H9 (cell line): ENCODE data around the gene POMT2. TPM values are rescaled to one million over a fixed set of nuclear protein-coding genes. Genes with fewer than 3 reads are reported as not detected.

Source experiments
- DNase-seq: peaks from one replicate; pipeline ENCODE4 v3.0.0-alpha.2; 2017
- H2AFZ ChIP-seq: one replicate; pipeline ENCODE4 v1.6.1; 2013; ENCODE audit warnings: mild to moderate bottlenecking, low read length, control low read depth, moderate library complexity
- H2AK5ac ChIP-seq: 2 replicates; pipeline ENCODE4 v1.6.1; 2013; ENCODE audit warnings: low read length, control low read depth, mixed read lengths; ENCODE audit not compliant: insufficient read length
- H2BK120ac ChIP-seq: one replicate; pipeline ENCODE4 v1.6.1; 2013; ENCODE audit warnings: low read depth, mild to moderate bottlenecking, low read length, control low read depth, inconsistent platforms; ENCODE audit not compliant: poor library complexity, severe bottlenecking
- H2BK12ac ChIP-seq: 2 replicates; pipeline ENCODE4 v1.6.1; 2013; ENCODE audit warnings: low read length, control low read depth, mixed read lengths, low read depth; ENCODE audit not compliant: insufficient read length
- H2BK15ac ChIP-seq: 2 replicates; pipeline ENCODE4 v1.6.1; 2013; ENCODE audit warnings: low read depth, low read length, control low read depth
- H2BK20ac ChIP-seq: one replicate; pipeline ENCODE4 v1.6.1; 2013; ENCODE audit warnings: low read depth, mild to moderate bottlenecking, low read length, control low read depth, inconsistent platforms; ENCODE audit not compliant: poor library complexity, severe bottlenecking
- H2BK5ac ChIP-seq: 2 replicates; pipeline ENCODE4 v1.6.1; 2013; ENCODE audit warnings: low read length, control low read depth, mixed read lengths; ENCODE audit not compliant: insufficient read length
- H3K14ac ChIP-seq: 2 replicates; pipeline ENCODE4 v1.6.1; 2013; ENCODE audit warnings: low read length, control low read depth; ENCODE audit not compliant: insufficient read depth
- H3K18ac ChIP-seq: 2 replicates; pipeline ENCODE4 v1.6.1; 2013; ENCODE audit warnings: low read depth, mild to moderate bottlenecking, mixed read lengths, low read length, control low read depth; ENCODE audit not compliant: insufficient read length
- H3K23ac ChIP-seq: 2 replicates; pipeline ENCODE4 v1.6.1; 2013; ENCODE audit warnings: low read length, control low read depth, mixed read lengths, low read depth; ENCODE audit not compliant: insufficient read length
- H3K23me2 ChIP-seq: 2 replicates; pipeline ENCODE4 v1.6.1; 2013; ENCODE audit warnings: low read depth, mild to moderate bottlenecking, mixed read lengths, low read length, control low read depth; ENCODE audit not compliant: insufficient read length, poor library complexity, severe bottlenecking
- H3K27ac ChIP-seq: 2 replicates; pipeline ENCODE4 v1.5.1; 2013; ENCODE audit warnings: low read length, control low read depth, mixed read lengths, low read depth; ENCODE audit not compliant: insufficient read length
- H3K27me3 ChIP-seq: 2 replicates; pipeline ENCODE4 v1.6.1; 2013; ENCODE audit warnings: low read length, control low read depth, inconsistent platforms; ENCODE audit not compliant: insufficient read depth
- H3K4ac ChIP-seq: 2 replicates; pipeline ENCODE4 v1.6.1; 2013; ENCODE audit warnings: low read depth, mild to moderate bottlenecking, control low read depth, inconsistent platforms, low read length, moderate library complexity
- H3K4me1 ChIP-seq: 2 replicates; pipeline ENCODE4 v1.6.1; 2013; ENCODE audit warnings: low read length, control low read depth, inconsistent platforms; ENCODE audit not compliant: insufficient read depth
- H3K4me2 ChIP-seq: 2 replicates; pipeline ENCODE4 v1.6.1; 2013; ENCODE audit warnings: low read length, control low read depth, mixed read lengths; ENCODE audit not compliant: insufficient read length, insufficient read depth
- H3K56ac ChIP-seq: 2 replicates; pipeline ENCODE4 v1.6.1; 2013; ENCODE audit warnings: low read depth, mild to moderate bottlenecking, mixed read lengths, low read length, control low read depth; ENCODE audit not compliant: insufficient read length
- H3K79me1 ChIP-seq: 2 replicates; pipeline ENCODE4 v1.6.1; 2013; ENCODE audit warnings: low read depth, mild to moderate bottlenecking, moderate library complexity, low read length, control low read depth, inconsistent platforms; ENCODE audit not compliant: insufficient read depth, poor library complexity, severe bottlenecking
- H3K79me2 ChIP-seq: 2 replicates; pipeline ENCODE4 v1.6.1; 2013; ENCODE audit warnings: low read length, control low read depth, inconsistent platforms; ENCODE audit not compliant: insufficient read depth
- H3K9ac ChIP-seq: 2 replicates; pipeline ENCODE4 v1.6.1; 2013; ENCODE audit warnings: low read length, control low read depth, mixed read lengths; ENCODE audit not compliant: insufficient read length; ENCODE audit errors: extremely low read depth
- H3K9me3 ChIP-seq: one replicate; pipeline ENCODE4 v1.6.1; 2013; ENCODE audit warnings: low read depth, low read length, inconsistent platforms; ENCODE audit not compliant: control insufficient read depth
- H3T11ph ChIP-seq: one replicate; pipeline ENCODE4 v1.6.1; 2013; ENCODE audit warnings: mild to moderate bottlenecking, low read length, control low read depth, inconsistent platforms
- H4K20me1 ChIP-seq: one replicate; pipeline ENCODE4 v1.6.1; 2013; ENCODE audit not compliant: control insufficient read depth, insufficient read length, insufficient read depth
- H4K5ac ChIP-seq: 2 replicates; pipeline ENCODE4 v1.6.1; 2013; ENCODE audit warnings: low read depth, mild to moderate bottlenecking, mixed read lengths, low read length, control low read depth; ENCODE audit not compliant: insufficient read length
- H4K8ac ChIP-seq: replicated peaks from 2 replicates; pipeline ENCODE4 v1.6.1; 2013; ENCODE audit warnings: low read length, control low read depth, mixed read lengths, low read depth; ENCODE audit not compliant: insufficient read length
- H4K91ac ChIP-seq: 2 replicates; pipeline ENCODE4 v1.6.1; 2013; ENCODE audit warnings: low read depth, mild to moderate bottlenecking, moderate library complexity, mixed read lengths, low read length, control low read depth; ENCODE audit not compliant: insufficient read length
- H3K27ac Mint-ChIP-seq, 3 experiments: 2 replicates in 2 of 3; 3 replicates in 1 of 3; pipeline ENCODE4 v1.8.0; 2020 to 2021; ENCODE audit warnings: mixed read lengths in 3 of 3, mild to moderate bottlenecking in 1 of 3, moderate library complexity in 1 of 3
- H3K27me3 Mint-ChIP-seq: 2 replicates; pipeline ENCODE4 v1.8.0; 2021; ENCODE audit warnings: low read depth, mild to moderate bottlenecking, moderate library complexity, mixed read lengths
- H3K36me3 Mint-ChIP-seq, 3 experiments: 2 replicates in 2 of 3; 3 replicates in 1 of 3; pipeline ENCODE4 v1.8.0; 2020 to 2021; ENCODE audit warnings: low read depth in 3 of 3, mixed read lengths in 3 of 3; ENCODE audit not compliant: insufficient read depth in 1 of 3
- H3K4me1 Mint-ChIP-seq, 2 experiments: 2 replicates each; pipeline ENCODE4 v1.8.0; 2020; ENCODE audit warnings: mixed read lengths in 2 of 2
- H3K4me3 Mint-ChIP-seq, 2 experiments: 2 replicates in 1 of 2; 3 replicates in 1 of 2; pipeline ENCODE4 v1.8.0; 2020 to 2021; ENCODE audit warnings: mild to moderate bottlenecking in 2 of 2, mixed read lengths in 2 of 2, moderate library complexity in 1 of 2
- H3K9me3 Mint-ChIP-seq, 2 experiments: 2 replicates in 1 of 2; 3 replicates in 1 of 2; pipeline ENCODE4 v1.8.0; 2020; ENCODE audit warnings: mild to moderate bottlenecking in 2 of 2, mixed read lengths in 2 of 2, moderate library complexity in 1 of 2
- WGBS: extraction: QIAGEN DNeasy Blood & Tissue Kit; methylation state at CpG from one replicate; pipeline ENCODE4 v1.1.7; 2013; ENCODE audit warnings: missing lambda C conversion rate, low lambda C conversion rate, mixed read lengths; ENCODE audit not compliant: insufficient read length; ENCODE audit errors: extremely low coverage; 5-methylcytosine and 5-hydroxymethylcytosine counted together
- total RNA-seq: library from RNA; stranded (reverse); gene quantifications from 2 replicates; pipeline ENCODE4 v1.2.1, GENCODE V29; 2021
- TF ChIP-seq, protein P1 (sequence below): fragments of 200-600 bp; sonication (generic); conservative IDR thresholded peaks from 3 replicates; pipeline ENCODE4 v1.8.0; 2021; ENCODE audit warnings: antibody characterized with exemption, mild to moderate bottlenecking

Gene POMT2
- total RNA-seq, 1 experiment from 2014 or later = 25.2 TPM

DNA sequence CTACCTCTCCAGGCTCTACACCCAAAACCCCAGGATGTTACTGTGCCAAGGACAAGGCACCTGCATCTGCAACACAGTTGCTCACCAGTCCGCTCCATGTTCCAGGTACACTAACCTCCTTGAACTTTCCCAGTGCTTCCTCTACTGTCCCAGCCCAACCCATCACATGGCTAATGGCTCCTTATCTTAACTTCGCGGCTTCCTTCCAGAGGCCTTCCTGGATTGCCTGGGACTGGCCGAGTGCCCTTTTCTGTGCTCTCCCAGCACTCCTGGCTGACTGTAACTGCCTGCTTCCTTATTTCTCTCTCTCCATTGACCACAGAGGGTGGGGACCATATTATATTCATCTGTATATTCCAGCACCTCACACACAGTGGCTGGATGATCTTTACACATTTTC is 20.9 kb downstream of the POMT2 start:
- Histone ChIP-seq H3K27me3 (no peaks in the 10 kb centered on the region), H2AK5ac (no peak overlapping the region), H4K5ac (no peak overlapping the region), H3K4me2 (no peak overlapping the region), H3T11ph (no peak overlapping the region), H3K4ac (no peak overlapping the region), H2AFZ (no peak overlapping the region), H4K20me1 (no peaks in the 10 kb centered on the region), H3K9me3 (no peaks in the 10 kb centered on the region), H3K56ac (no peak overlapping the region), H4K91ac (no peak overlapping the region), H3K23me2 (no peaks in the 10 kb centered on the region), H3K79me1 (no peaks in the 10 kb centered on the region), H2BK120ac (no peak overlapping the region), H2BK15ac (no peak overlapping the region), H2BK20ac (no peak overlapping the region), H3K14ac (no peak overlapping the region), H3K4me1 (no peaks in the 10 kb centered on the region), H2BK5ac (no peak overlapping the region), H2BK12ac (no peak overlapping the region), H3K9ac (no peak overlapping the region), H3K18ac (no peak overlapping the region), H3K27ac (no peak overlapping the region), H3K79me2 (no peaks in the 10 kb centered on the region), H3K23ac (no peak overlapping the region), H4K8ac (no peak overlapping the region)
- TF ChIP-seq, protein P1, sequence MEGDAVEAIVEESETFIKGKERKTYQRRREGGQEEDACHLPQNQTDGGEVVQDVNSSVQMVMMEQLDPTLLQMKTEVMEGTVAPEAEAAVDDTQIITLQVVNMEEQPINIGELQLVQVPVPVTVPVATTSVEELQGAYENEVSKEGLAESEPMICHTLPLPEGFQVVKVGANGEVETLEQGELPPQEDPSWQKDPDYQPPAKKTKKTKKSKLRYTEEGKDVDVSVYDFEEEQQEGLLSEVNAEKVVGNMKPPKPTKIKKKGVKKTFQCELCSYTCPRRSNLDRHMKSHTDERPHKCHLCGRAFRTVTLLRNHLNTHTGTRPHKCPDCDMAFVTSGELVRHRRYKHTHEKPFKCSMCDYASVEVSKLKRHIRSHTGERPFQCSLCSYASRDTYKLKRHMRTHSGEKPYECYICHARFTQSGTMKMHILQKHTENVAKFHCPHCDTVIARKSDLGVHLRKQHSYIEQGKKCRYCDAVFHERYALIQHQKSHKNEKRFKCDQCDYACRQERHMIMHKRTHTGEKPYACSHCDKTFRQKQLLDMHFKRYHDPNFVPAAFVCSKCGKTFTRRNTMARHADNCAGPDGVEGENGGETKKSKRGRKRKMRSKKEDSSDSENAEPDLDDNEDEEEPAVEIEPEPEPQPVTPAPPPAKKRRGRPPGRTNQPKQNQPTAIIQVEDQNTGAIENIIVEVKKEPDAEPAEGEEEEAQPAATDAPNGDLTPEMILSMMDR = no peak
- H3K27me3 Mint-ChIP-seq = no peaks in the 10 kb centered on the region
- no peak overlapping the region for H3K4me3 Mint-ChIP-seq
- no peak for DNase-seq
- peaks cover 5% of the 10 kb centered on the region in 2 experiments for H3K4me1 Mint-ChIP-seq
- no peaks in the 10 kb centered on the region for H3K9me3 Mint-ChIP-seq
- H3K36me3 Mint-ChIP-seq = peaks cover 7 to 38% (median 27%) of the 10 kb centered on the region in 3 experiments
- H3K27ac Mint-ChIP-seq = peak overlapping the region in 1 of 3 experiments; percentile 49; a peak in 1 of 7 replicates
- WGBS = no CpG with 5 or more reads among the region's 4 CpGs
